HG03469 (cell line): ENCODE results near the gene NKAIN2.
"Not testable (repeated sequence)": the region's sequence is repeated elsewhere in the genome, so short reads cannot be mapped to it uniquely, and the experiment has no call there.

Source experiments
- ATAC-seq: cut with Tn5 transposase; IDR thresholded peaks from one replicate; pipeline ENCODE4 v1.9.1; 2021; ENCODE audit warnings: mild to moderate bottlenecking, moderate library complexity, moderate number of reproducible peaks; ENCODE audit not compliant: unreplicated experiment

The NKAIN2 gene

DNA sequence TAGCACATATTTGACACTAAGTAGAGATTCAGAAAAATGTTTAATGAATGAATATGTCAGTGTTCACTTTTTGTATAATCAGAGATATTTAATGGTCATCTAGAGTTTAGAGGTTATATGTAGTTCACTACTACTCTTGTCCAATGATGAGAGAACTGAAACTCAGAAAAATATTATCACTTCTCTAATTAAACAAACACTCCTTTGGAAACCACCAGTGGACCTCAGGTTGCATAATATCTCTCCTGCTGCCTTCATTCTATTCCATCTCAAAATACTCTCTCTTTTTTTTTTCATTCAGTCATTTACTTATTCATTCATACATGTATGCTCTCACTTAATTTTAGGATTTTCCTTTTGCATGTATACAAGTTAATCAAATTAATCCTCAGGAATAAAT lies 735.4 kb downstream of the NKAIN2 start:
- no peak for ATAC-seq

DNA sequence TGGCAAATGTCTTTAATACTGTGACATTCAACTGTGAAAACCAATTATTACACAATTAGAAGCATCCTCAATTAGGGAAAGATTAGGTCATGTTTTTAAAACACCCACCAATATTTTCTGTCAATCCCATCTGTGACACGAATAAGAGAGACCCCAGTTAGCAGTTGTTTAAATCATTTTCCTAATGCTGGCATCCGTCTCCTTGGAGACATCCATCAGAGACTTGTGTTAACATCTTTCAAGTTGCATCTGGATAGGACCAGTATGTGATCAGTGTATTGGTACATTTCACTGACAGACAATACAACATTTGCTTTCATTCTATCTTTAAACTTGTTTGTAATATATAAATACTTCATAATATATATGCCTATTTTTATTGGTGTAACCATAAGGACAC lies 737.9 kb downstream of the NKAIN2 start:
- no peak for ATAC-seq

DNA sequence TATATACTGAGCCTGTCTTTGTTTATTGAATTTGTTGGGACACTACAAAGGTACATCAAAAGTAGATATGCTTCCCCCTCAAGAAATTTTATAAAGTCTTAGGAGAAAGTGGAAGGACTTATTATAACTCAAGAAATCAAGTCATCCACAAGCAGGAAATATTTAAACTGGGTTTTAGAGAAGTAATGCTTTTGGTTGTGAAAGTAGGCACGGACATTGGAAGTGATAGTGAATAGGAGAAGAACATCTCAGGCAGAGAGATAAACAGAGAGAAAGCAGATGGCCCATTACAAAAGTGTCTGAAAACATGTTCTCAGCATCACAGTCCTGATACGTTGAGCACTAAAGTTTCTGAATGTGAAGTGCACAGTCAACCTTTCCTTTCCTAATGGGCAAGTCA lies 742.9 kb downstream of the NKAIN2 start:
- no peak for ATAC-seq

DNA sequence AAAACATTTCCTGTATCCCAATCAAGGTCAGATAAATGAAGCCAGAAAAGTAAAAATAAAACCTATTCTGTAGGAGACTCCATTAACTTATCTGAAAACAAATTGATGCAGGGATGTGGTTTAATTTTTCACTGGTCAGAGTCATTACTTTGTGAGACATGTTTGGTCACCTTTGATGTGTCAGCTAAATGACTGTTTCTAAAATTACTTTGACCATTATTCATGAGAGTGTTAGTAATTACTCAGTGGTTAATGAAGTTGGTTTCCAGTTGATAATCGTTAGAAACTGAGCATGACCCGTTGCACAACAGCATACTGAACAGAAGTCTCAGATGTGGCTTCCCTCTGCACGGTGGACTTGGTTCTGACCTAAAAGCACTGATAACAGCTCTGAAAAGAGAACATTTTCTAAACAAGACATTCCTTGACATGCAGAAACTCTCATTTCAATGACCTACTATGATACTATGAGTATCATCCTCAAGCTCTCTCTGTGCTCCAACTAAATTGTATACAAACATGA lies 748.1 kb downstream of the NKAIN2 start:
- no peak for ATAC-seq

DNA sequence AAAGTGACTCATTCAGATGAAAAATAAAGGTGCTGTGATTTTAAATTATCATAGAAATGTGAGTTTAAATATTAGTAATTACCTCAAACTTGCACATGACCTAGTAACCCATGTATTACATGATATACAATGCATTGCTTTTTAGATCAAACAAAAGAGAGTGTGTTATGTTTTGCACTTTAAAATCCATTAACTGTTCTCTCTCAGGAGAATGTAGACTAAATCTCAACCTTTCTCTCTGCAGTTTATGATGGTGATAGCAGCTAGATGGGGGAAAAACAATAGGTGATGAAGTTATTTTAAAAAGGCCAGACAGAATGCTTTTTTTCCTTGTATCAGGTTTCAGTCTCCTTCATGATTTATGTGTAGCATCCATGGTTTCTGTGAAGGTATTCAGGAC lies 754.2 kb downstream of the NKAIN2 start:
- no peak for ATAC-seq

DNA sequence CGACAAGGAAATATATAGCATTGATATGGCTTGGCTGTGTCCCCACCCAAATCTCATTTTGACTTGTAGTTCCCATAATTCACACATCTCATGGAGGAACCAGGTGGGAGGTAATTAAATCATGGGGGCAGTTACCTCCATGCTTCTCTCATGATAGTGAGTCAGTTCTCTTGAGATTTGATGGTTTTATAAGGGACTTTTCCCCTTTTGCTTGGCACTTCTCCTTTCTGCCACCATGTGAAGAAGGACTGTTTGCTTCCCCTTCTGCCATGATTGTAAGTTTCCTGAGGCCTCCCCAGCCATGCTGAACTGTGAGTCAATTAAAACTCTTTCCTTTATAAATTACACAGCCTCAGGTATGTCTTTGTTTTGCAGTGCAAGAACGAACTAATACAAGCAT lies 756.4 kb downstream of the NKAIN2 start:
- ATAC-seq: not testable (repeated sequence)

DNA sequence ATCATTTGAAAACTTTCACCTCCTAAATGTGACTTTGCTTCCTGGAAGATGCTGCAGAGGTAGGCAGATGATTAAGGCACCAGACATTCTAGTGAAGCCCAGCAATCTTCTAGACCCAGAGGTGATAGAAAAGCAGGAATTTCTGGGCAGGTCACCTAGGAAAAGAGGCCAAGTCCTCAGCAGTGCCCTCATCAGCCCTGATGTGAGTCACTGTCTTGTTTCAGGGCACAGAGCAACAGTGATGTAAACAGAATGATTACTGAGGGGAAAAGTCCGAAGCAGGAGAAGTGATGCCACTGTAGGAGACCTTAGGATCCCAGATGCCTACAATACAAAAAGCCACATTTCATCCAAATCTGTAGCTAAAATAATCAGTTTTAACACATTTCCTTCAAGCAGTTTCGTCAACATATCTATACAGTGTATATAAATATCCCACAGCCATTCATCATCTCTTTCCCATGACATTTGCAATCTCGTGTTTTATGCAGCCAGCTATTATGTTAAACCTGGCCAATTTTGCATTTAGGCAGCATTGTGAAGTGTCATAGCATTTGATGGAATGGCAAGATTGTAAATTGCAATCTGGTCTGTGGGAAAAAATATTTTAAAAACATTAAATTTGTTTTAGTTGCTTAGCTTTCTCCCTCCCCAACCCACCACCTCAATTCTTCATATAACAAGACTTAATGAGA lies 757.4 kb downstream of the NKAIN2 start:
- ATAC-seq: no peak

DNA sequence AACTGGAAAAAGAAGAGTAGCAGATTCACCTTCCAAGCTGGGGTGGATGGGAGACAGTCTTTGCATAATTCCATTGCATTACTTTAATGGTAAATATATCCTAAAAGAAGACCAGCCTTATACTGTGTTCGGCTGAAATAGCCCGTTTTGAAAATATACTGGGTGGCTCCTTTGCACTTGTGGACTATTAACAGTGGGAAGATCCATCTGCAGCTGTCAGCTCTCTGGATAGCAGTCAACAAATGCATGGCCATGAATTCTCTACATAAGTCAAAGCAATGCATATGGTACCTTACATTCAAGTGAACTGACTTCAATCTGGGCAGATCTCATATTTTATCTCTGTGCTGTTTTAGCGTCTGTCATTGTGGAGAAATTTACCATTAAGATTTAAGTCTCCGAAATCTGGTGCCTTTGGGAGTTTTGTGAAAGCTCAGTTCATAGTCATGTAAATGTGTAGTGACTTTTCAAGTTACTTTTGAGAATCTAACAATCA lies 758.0 kb downstream of the NKAIN2 start:
- no peak for ATAC-seq

DNA sequence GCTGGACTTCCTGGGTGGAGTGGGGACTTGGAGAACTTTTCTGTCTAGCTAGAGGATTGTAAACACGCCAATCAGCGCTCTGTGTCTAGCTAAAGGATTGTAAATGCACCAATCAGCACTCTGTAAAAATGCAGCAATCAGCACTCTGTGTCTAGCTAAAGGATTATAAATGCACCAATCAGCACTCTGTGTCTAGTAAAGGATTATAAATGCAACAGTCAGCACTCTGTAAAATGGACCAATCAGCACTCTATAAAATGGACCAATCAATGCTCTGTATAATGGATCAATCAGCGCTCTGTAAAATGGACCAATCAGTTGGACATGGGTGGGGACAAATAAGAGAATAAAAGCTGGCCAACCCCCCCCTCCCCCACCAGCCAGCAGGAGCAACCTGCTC lies 760.5 kb downstream of the NKAIN2 start:
- ATAC-seq: not testable (repeated sequence)

DNA sequence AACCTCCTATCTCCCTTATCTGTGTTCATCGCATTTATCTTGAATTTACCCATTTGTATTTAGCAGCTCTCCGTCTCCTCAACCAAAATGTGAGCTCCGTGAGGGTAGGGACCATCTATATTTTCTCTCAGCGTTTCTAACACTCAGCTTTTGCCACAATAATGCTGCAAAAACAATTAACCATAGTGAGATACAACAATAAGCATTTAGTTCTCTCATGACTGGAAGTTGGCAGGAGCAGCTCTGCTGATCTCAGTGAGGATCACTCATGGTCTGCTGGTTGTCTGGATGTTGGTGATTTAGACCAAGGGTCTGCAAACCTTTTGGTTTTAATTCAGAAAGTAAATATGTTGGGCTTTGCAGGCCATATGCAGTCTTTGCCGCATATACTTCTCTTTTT lies 763.7 kb downstream of the NKAIN2 start:
- no peak for ATAC-seq

DNA sequence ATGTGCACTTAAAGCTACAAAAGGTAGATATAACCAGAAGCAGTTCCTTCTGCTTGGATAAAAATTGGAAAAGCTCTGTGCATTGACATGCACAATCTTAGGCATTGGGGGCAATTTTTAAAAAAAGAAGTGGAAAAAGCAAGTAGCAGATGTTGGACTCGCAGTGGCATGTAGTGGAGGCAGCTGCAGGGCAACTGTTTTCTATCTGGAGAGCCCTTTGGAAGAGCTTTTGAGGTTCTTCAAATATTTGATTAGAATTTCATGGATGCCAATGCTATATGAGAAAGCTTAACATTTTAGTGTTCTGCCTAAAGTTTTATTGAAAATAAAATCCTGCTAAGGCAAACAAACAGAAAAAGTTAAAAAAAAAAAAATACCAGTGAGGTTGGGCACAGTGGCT lies 770.3 kb downstream of the NKAIN2 start:
- no peak for ATAC-seq

DNA sequence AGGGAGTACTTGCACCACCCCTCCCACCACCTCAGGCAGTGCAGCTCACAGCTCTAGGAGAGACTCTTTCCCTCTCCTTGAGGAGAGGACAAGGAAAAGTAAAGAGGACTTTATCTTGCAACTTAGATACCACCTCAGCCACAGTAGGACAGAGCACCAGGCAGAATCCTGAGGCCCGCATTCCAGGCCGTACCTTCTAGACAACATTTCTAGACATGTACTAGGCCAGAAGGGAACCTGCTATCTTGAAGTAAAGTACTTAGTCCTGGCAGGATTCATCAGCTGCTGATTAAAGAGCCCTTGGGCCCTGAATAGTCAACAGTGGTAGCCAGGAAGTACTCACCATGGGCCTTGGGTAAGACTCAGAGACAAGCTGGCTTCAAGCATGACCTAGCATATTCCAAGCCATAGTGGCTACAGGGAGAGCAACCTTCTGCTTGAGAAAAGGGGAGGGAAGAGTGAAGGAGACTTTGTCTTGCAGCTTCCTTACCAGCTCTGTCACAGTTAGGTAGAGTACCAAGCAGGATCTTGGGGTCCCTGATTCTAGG lies 774.1 kb downstream of the NKAIN2 start:
- no peak for ATAC-seq

DNA sequence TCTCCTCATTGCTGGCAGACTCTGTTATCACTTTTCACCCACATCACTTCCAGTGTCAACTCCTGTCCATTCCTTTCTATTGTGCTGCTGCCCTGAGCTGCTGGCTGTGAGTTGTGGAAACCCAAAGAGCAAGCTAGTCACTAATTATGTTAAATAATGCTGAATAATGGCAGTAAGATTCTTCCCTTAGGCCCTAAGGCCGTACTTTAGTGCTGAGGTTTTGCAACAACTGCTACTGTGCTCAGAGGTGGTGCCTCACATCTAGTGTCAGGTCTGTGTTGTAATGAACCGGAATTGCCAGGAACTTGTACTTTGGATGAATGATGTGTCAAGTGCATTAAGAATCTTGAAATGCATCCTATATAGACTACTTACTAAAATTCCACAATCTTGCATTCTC lies 786.3 kb downstream of the NKAIN2 start:
- ATAC-seq: no peak

DNA sequence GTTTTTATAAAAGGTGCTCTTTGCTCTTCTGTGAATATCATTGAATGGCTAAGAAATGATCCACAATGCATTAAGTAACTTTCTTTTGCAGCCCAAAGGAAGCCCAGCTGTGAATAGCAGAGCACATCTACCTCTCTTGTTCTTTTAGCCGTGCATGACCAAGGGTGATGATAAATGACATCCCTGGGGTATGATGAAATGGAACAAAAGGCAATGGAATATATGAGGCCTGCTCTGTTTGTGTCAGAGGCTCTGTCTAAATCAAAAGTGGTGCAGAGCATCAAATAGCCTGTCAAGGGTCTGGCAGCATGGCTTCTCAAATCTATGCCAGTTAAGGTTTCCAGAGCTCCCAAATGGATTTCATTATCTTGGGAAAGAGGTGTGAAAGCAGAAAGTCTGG lies 796.0 kb downstream of the NKAIN2 start:
- no peak for ATAC-seq

DNA sequence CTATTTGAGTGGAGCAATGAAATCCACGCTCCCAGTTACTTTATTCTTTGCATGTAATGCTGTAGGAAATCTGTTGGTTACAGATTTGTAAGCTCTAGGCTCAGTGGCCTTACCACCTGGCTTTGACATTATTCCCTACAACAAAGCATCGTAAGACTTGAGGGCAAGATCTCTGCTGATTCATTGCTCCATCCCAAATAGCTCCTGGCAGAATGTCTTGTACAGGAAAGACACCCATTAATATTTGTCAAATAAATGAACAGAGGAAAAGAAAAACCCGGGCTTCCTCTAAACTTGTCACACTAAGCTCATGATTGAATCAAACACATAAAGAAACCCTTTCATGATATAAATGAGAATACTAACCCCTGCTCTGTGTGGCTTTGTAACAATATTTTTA lies 801.1 kb downstream of the NKAIN2 start:
- ATAC-seq: no peak

DNA sequence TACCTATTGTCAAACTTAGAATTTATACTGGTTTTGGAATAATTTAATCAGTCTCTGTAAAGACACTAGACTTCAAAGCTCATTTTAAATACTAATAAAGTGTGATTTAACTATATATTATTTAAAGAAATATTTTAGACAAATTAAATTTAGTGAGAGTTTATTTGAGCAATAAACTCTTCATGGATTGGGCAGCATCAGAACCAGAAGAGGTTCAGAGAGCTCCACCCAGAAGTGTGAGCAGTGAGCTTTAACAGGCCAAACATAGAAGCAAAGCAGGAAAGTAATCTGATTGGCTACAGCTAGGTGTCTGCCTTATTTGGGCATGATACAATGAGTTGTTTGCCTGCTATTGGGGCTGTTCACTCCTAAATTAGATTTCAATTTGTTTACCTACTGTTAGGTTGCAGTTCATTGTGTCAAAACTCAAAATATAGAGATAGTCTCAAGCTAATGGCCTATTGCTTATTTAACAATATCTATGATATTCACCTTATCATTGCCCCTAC lies 803.5 kb downstream of the NKAIN2 start:
- ATAC-seq: no peak

DNA sequence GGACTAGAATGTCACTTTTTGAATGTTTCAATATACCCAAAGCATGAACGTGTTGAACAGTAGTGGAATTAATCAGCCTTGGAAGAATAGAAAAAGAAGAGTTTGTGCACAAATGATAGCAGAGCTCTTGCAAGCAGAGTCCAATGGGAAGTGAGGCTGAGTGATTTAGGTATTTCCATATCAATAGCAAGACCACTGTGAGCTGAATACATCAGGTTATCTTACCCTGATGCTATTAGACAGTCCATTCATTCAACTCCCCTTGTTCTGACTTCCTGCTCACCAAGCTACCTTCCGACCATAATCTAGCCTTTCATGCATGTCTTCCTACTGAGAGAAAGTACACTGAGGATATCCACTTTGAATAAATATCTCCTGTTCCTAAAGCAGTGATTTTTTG lies 809.4 kb downstream of the NKAIN2 start:
- no peak for ATAC-seq

DNA sequence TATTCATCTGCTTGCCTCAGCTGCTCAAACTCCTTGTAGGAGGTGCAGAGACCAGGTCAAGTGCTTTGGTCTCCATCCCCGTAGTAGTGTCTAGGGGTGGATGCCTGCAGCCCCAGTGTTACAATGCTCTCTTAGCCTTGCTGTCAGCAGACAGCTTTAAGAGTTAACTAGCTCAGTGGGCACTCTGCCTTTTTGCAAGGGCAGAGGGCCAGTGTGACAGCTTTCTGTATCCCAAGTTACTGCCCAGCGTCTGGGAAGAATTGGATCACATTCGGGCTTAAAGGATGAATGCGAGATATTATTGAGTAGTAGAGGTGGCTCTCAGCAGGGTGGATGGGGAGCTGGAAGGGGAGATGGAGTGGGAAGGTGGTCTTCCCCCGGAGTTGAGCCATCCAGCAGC lies 818.7 kb downstream of the NKAIN2 start:
- ATAC-seq: no peak

DNA sequence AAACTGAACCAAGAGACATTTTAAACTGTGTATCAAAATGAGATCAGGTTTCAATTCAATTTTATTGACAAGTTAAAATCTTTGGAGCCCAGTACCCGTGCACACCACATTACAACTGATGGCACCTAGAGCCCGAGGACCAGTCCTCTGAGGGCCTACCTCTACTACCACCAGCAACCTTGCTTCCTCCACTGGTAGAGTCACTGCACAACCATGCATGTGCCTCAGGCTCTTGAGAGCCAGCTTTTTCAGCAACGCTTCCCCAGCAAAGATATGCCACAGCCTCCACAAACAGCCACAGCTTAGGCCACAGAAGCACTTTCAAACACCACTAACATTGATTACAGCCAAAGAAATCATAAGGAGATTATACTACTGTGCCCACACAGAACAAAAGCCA lies 830.0 kb downstream of the NKAIN2 start:
- ATAC-seq: no peak

DNA sequence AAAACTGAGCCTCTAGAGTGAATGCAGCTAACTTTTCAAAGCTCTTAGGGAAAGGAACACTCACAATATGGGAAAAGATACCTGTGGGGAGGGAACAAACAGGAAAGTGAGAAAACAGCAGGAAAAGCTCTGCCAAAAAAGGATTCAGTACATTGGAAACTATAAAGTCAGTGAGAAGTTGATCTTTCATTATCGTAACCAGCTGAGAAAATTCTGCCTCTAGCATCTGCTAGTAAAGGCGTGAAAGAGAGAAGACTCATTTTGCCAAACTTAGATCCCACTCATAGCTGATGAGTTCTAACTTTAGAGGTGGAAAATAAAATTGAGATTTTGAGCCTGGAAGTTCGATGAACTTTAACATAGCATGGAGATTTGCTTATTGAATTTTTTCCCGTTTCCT lies 836.8 kb downstream of the NKAIN2 start:
- no peak for ATAC-seq

DNA sequence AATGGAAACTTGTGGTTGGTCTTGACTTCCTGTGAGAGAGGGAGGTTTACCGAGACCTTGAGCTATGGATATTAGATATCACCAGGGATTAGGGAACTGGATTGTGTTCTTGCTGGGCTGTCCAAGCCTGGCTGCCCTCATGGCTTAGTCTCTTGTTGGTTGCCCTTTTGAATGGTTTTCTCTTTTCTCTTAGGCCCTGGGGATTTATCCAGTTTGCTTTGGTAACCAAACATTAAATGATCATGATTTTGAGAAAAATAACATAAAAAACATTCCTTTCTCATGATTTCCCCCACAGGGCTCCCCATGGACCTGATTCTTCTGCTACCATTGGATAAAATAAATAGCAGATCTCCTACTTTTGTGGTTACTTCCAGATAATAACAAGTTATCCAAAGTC lies 852.2 kb downstream of the NKAIN2 start:
- ATAC-seq: no peak

DNA sequence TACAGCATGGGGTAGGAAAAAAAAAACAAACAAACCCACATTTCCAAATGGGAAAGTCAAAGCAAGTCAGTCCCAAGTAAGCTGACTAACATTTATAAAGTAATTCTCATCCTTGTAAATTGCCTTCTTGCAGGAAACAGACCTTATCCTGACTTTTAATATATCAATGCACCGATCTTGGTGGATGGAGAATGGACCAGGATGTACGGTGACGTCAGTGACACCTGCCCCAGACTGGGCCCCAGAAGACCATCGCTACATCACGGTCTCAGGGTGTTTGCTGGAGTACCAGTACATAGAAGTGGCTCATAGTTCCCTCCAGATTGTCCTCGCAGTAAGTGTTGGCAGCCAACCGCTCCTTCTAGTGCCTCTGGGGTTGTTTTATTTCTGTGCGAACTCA lies 854.4 kb downstream of the NKAIN2 start:
- no peak for ATAC-seq
